HG03103 (cell line): ENCODE measurements around the gene ARHGEF26.
A peak's percentile ranks its signal among the peaks of the same experiment; 100 is the strongest.

Experiments
- ATAC-seq: cut with Tn5 transposase; IDR thresholded peaks from one replicate; pipeline ENCODE4 v1.9.1; 2021; ENCODE audit warnings: low read depth; ENCODE audit not compliant: unreplicated experiment

The ARHGEF26 gene

GRCh38 chr3:154243353-154243752 is 122.2 kb downstream of the ARHGEF26 start:
- ATAC-seq = no peak

GRCh38 chr3:154244644-154245043 is 123.5 kb downstream of the ARHGEF26 start:
- ATAC-seq = no peak

GRCh38 chr3:154247806-154248415 is 126.7 kb downstream of the ARHGEF26 start:
- no peak for ATAC-seq

- ATAC-seq = no peak
These were observed 129.1 kb downstream of the ARHGEF26 start for GRCh38 chr3:154250291-154250690.

GRCh38 chr3:154251610-154252009 is 130.4 kb downstream of the ARHGEF26 start:
- no peak for ATAC-seq

GRCh38 chr3:154252759-154253638 is 131.8 kb downstream of the ARHGEF26 start:
- peak; percentile 94 for ATAC-seq

GRCh38 chr3:154254527-154254926 is 133.3 kb downstream of the ARHGEF26 start:
- no peak for ATAC-seq

GRCh38 chr3:154273381-154273780 is 152.2 kb downstream of the ARHGEF26 start:
- ATAC-seq = no peak

- ATAC-seq = no peak
These were observed 153.2 kb downstream of the ARHGEF26 start for GRCh38 chr3:154274348-154274747.

GRCh38 chr3:154275292-154275691 is 154.1 kb downstream of the ARHGEF26 start:
- ATAC-seq = no peak

GRCh38 chr3:154275965-154276364 is 154.8 kb downstream of the ARHGEF26 start:
- no peak for ATAC-seq

- ATAC-seq = no peak
These were observed 159.0 kb downstream of the ARHGEF26 start for GRCh38 chr3:154280161-154280560.

- peak; percentile 50 for ATAC-seq
These were observed 164.0 kb downstream of the ARHGEF26 start for GRCh38 chr3:154285221-154285620.

- ATAC-seq = no peak
These were observed 169.0 kb downstream of the ARHGEF26 start for GRCh38 chr3:154290187-154290586.

GRCh38 chr3:154294016-154294415 is 172.8 kb downstream of the ARHGEF26 start:
- ATAC-seq = no peak

GRCh38 chr3:154301561-154301960 is 180.4 kb downstream of the ARHGEF26 start:
- no peak for ATAC-seq

GRCh38 chr3:154304116-154304786 is 183.1 kb downstream of the ARHGEF26 start:
- no peak for ATAC-seq

- no peak for ATAC-seq
These were observed 183.7 kb downstream of the ARHGEF26 start for GRCh38 chr3:154304936-154305335.

- no peak for ATAC-seq
These were observed 186.2 kb downstream of the ARHGEF26 start for GRCh38 chr3:154307363-154307762.
